Choroid plexus epithelial cell (primary cell): ENCODE measurements around the gene EEFSEC.

Source experiments
- DNase-seq: peaks from one replicate; pipeline ENCODE4 v3.0.0-alpha.2; 2010; ENCODE audit warnings: low read depth
- H3K4me3 ChIP-seq: 2 replicates; pipeline ENCODE4 v1.5.1; 2011; ENCODE audit warnings: low read depth, mild to moderate bottlenecking, control low read depth, low read length, moderate library complexity
- CTCF ChIP-seq: conservative IDR thresholded peaks from 2 replicates; pipeline ENCODE4 v1.5.1; 2011; ENCODE audit warnings: low read depth, mild to moderate bottlenecking, control low read depth, inconsistent platforms, low read length, moderate library complexity

The EEFSEC gene

GRCh38 chr3:128443771-128444170 is 290.5 kb downstream of the EEFSEC start:
- no peak for DNase-seq
- H3K4me3 ChIP-seq: no peak overlapping the region
- no peak for TF ChIP-seq CTCF

GRCh38 chr3:128445357-128445756 is 292.1 kb downstream of the EEFSEC start:
- no peak for TF ChIP-seq CTCF
- DNase-seq: no peak
- H3K4me3 ChIP-seq: no peak overlapping the region

DNA sequence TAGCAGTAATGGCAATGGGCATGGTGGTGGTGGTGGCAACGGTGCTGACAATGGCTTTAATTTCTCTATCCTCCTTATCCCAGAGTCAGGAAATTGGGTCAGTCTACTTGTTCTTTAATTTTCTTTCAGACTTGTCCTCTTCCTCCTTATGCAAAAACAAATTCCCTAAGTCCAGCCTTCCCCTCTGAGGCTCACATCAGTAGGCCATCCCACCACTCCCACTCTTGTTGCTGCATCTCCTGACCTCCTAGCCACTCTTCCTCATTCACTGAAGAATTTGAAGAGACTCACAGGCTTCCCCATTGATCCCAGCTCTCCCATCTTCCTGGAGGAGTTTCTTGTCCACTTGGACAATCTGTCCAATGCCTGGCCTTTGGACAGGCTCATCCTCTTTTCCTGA is 293.5 kb downstream of the EEFSEC start:
- no peak overlapping the region for H3K4me3 ChIP-seq
- DNase-seq: no peak
- TF ChIP-seq CTCF: no peak

GRCh38 chr3:128447561-128448013 is 294.3 kb downstream of the EEFSEC start:
- no peak for DNase-seq
- no peak overlapping the region for H3K4me3 ChIP-seq
- no peak for TF ChIP-seq CTCF

DNA sequence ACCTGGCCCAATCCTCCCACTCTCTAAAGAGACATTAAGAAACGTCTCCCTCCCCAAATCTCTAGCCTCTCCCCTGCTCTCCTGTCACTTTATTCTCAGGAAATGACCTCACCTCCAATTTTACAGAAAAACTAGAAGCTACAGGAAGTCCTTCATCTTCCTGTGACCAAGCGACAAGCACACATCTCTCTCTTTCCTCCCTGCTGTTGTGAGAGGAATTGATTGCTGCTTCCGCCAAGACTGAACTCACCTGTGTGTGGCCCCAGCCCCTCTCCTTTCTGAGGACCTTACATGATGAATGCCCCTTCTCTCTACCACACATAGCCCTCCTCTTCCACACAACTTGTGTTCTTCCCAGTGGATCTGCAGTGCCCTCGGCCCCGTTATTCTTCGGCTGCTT is 295.2 kb downstream of the EEFSEC start:
- TF ChIP-seq CTCF: no peak
- DNase-seq: no peak
- no peak overlapping the region for H3K4me3 ChIP-seq

GRCh38 chr3:128449111-128449638 is 295.9 kb downstream of the EEFSEC start:
- DNase-seq: no peak
- H3K4me3 ChIP-seq: no peak overlapping the region
- no peak for TF ChIP-seq CTCF

- TF ChIP-seq CTCF: no peak
- no peak for DNase-seq
- no peak overlapping the region for H3K4me3 ChIP-seq
Observed at GRCh38 chr3:128452120-128452519, 298.8 kb downstream of the EEFSEC start.
